Measurements from ENCODE around the gene B4GALNT3. TPM values are rescaled to one million over a fixed set of nuclear protein-coding genes. Genes with fewer than 3 reads are reported as not detected.

The B4GALNT3 gene
- total RNA-seq, 4 donors from 2014 or later: 7.9 to 14.1 (median 9.8) TPM

DNA sequence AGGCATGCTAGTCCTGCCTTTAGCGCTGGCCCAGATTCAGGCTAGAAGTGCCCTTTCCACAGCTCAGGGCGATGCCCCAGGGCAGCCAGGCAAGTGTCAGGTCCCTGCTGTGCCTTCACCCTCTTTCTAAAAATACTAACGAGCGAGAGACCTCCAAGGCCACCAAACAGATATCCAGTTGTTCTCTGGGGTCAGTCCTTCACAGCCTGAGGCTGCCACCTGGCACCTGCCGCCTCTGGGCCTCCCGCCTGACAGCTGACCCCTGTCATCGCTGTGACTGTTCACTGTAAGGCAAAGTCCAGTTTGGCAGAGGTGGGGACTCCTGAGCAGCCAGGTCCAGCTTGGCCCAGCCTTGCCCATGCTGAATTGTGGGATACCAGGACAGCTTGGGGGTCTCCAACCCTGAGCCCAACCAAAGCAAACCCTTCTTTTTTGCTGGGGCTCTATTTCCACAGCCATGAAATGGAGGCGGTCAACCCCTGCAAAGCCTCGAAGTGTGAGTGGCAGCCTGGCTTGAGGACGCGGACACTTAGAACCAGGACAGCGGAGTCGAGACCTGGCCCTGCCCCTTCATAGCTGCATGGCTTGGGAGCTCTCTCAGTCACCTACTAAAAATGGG lies 123.6 kb downstream of the B4GALNT3 start:
- TF ChIP-seq POLR2A (IDR thresholded peaks at IDR 0.05): no peak
- TF ChIP-seq, protein P1, sequence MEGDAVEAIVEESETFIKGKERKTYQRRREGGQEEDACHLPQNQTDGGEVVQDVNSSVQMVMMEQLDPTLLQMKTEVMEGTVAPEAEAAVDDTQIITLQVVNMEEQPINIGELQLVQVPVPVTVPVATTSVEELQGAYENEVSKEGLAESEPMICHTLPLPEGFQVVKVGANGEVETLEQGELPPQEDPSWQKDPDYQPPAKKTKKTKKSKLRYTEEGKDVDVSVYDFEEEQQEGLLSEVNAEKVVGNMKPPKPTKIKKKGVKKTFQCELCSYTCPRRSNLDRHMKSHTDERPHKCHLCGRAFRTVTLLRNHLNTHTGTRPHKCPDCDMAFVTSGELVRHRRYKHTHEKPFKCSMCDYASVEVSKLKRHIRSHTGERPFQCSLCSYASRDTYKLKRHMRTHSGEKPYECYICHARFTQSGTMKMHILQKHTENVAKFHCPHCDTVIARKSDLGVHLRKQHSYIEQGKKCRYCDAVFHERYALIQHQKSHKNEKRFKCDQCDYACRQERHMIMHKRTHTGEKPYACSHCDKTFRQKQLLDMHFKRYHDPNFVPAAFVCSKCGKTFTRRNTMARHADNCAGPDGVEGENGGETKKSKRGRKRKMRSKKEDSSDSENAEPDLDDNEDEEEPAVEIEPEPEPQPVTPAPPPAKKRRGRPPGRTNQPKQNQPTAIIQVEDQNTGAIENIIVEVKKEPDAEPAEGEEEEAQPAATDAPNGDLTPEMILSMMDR (IDR thresholded peaks at IDR 0.05): no peak
- no peak for TF ChIP-seq EP300 (IDR thresholded peaks at IDR 0.05)
- DNase-seq (ENCODE audit: low spot score in 2 of 2): no peak
- WGBS, 2 donors: 54 to 55% methylated on average over 10 to 11 of the region's 13 CpGs
- Histone ChIP-seq H3K4me1 (peaks cover 0 to 8% (median 0%) of the 10 kb centered on the region in 4 donors), H3K27ac (no peak overlapping the region), H3K27me3 (no peaks in the 10 kb centered on the region), H3K4me3 (no peak overlapping the region), H3K9me3 (no peaks in the 10 kb centered on the region), H3K36me3 (no peaks in the 10 kb centered on the region)

DNA sequence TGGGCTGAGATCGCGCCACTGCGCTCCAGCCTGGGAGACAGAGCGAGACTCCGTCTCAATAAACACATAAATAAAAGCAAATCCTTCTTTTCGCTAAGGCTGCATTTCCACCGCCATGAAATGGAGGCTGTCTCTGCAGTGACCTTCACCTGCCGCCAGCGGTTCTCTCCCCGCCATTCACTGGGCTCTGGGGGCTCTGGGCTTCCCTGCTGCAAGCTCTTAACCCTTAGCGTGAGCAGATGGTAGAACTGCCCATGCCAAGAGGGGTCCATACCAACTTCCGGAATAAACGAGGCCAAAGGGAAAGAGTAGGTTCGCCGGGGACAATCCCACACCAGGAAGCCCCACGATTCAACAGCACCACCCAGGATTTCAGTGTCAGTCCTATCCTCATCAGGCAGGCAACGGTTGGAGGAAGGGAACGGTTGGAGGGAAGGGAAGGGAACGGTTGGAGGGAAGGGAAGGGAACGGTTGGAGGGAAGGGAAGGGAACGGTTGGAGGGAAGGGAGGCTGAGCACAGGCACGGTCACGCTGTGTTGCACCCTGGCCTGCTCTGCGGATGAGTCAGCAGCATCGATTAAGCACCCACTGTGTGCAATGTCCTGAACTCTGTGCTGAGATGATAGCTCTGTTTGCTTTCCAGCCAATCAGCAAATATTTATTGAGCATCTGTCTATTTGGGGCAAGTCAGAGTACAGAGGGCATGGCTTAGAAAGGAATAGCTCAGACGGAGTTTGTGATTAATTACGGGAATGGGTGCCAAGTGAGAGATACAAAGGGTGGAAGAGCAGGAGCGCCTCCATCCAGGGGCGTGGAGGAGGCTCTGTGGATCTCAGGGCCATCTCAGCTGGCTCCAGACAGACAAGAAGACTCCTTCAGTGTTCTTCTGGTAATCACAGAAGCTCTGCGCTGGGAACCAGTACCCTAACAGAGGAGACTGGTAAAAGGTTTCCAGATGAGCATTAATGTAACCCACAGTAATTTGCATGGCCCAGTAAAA lies 125.6 kb downstream of the B4GALNT3 start:
- WGBS, 2 donors: 80 to 82% methylated on average over 30 of the region's 30 CpGs
- TF ChIP-seq POLR2A (IDR thresholded peaks at IDR 0.05) (no peak), EP300 (IDR thresholded peaks at IDR 0.05) (no peak)
- TF ChIP-seq, protein P1 (IDR thresholded peaks at IDR 0.05): no peak
- no peak overlapping the region for H3K4me3 ChIP-seq
- no peaks in the 10 kb centered on the region for H3K4me1 ChIP-seq
- peaks cover 0 to 4% (median 0%) of the 10 kb centered on the region in 4 donors for H3K9me3 ChIP-seq
- DNase-seq (ENCODE audit: low spot score in 2 of 2): no peak
- H3K36me3 ChIP-seq: no peaks in the 10 kb centered on the region
- H3K27me3 ChIP-seq: no peaks in the 10 kb centered on the region
- H3K27ac ChIP-seq: no peak overlapping the region

DNA sequence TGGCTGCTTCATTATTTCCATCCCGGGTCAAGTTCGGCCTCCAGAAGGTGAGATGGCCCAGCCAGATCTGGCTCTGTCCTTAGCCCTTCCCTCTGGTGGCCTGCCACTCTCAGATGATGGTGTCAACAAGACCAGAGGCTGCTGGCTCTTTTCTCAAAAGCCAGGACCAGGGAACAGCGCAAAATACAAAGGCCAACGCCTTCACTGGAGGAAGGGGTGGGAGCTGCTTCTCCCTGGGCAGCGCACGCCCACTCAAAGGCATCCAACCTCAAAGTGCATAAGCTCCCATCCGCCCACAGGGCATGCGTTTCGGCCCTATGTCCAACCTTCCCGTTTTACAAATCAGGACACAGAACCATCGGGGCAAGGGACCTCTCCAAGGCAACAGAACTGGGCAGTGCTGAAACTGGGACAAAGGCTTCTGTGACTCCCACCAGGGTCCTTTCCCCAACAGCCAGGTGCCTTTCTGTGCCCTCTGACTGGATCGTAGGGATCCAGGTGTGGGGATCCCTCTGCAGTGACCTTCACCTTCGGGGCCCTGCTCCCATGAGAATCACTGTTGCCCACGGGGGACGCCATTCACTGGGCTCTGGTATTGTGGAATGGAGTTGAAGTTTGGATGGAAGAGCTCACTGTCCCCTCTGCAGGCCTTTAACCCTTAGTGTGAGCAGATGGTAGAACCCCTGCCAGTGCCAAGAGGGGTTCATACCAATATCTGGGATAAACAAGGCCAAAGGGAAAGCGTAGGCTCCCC lies 126.8 kb downstream of the B4GALNT3 start:
- no peak overlapping the region for H3K27ac ChIP-seq
- WGBS, 2 donors: 84 to 90% methylated on average over 16 of the region's 16 CpGs
- H3K4me3 ChIP-seq: no peak overlapping the region
- no peak for DNase-seq (ENCODE audit: low spot score in 2 of 2)
- H3K27me3 ChIP-seq: no peaks in the 10 kb centered on the region
- peaks cover 0 to 4% (median 0%) of the 10 kb centered on the region in 4 donors for H3K9me3 ChIP-seq
- TF ChIP-seq, protein P1 (IDR thresholded peaks at IDR 0.05): no peak
- TF ChIP-seq POLR2A (IDR thresholded peaks at IDR 0.05): no peak
- no peak for TF ChIP-seq EP300 (IDR thresholded peaks at IDR 0.05)
- H3K4me1 ChIP-seq: no peaks in the 10 kb centered on the region
- no peaks in the 10 kb centered on the region for H3K36me3 ChIP-seq

DNA sequence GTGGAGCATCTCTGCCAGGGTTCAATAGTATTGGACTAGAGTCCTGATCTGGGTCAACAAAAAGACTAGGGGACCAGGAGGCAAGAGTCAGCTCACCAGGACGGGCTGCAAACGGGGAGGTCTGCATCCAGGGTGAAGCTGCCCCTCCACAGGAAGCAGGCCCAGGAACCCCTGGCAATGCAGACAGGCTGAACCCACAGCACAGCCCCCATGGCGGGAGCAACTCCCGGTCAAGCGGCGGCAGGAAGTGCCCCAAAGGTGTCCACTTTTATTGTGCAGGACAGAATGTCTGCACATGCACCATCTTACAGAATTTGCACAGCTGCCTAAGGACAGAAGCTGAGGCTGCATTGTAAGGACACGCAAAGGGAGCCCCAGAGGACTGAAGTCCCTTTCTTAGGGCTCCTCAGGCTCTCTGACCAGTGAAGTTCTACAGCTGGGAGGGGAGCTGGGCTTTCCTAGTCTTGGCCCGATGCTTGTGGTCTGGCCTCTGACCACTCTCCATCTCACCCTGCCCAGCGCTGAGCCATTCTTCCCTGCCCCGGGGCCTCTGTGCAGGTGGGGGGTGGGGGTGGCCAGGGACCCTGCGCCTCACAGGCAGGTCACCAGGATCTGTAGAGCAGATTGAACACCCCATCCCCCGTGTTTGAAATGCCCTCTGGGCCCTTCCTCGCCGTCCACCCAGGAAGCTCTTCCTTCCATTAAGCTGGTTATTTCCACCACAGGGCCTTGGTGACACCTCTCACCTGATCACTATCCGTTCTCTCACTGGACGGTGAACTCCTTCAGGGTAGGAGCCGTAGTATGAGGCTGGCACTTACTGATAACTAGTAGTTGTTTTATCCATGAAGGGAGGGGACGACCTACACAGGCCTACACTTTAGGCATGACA lies 127.6 kb downstream of the B4GALNT3 start:
- Histone ChIP-seq H3K27me3 (no peaks in the 10 kb centered on the region), H3K4me1 (no peaks in the 10 kb centered on the region), H3K9me3 (peaks cover 0 to 4% (median 0%) of the 10 kb centered on the region in 4 donors), H3K36me3 (no peaks in the 10 kb centered on the region), H3K27ac (no peak overlapping the region), H3K4me3 (no peak overlapping the region)
- 86 to 90% methylated on average over 17 to 18 of the region's 18 CpGs for WGBS, 2 donors
- TF ChIP-seq POLR2A (IDR thresholded peaks at IDR 0.05) (no peak), EP300 (IDR thresholded peaks at IDR 0.05) (no peak)
- TF ChIP-seq, protein P1 (IDR thresholded peaks at IDR 0.05): no peak
- DNase-seq (ENCODE audit: low spot score in 2 of 2): no peak

Data from tibial nerve (tissue), 4 donors.